GM19455 (cell line): ENCODE data around the gene PRSS56.
"Not testable (repeated sequence)": the region's sequence is repeated elsewhere in the genome, so short reads cannot be mapped to it uniquely, and the experiment has no call there.

Experiments used
- ATAC-seq: cut with Tn5 transposase; IDR thresholded peaks from one replicate; pipeline ENCODE4 v1.9.1; 2021; ENCODE audit not compliant: unreplicated experiment

PRSS56 gene

DNA sequence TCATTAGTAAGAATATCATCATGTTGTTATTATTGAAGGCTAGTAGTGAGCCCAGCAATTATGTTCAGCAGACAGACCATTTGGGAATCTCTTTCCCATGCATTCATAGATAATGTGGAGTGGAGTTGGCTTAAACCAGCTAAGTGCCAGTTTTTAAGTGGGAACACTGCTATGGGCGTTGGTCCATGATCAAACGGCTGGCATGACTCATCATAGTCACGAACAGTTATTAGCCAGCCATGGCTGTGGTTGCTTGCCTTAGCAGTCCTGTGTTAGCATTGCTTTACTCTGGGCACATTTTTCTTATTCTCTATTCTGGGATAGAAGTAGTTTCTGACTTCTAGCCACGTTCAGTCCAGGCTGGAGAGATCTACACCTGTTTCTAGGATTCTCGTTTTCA, 48.0 kb downstream of the PRSS56 start:
- no peak for ATAC-seq

DNA sequence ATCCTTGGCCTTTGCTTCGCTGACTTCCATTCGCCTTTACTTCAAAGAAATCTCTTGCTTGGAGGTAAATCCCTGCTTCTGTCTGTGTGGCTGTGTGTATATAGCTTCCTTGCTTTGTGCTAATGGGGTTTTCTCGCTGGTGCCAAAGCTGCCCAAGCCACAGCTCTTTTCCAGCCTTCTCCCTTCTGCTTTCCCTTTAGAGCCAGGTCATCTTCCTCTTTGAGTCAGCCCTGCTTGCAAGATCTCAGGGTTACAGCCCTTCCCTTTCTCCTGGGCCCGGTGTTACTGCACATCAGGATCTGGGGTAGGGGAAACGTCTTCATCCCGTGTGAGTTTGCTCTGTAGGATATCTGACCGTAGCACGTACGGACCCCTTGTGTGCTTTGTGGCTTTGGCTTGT, 49.4 kb downstream of the PRSS56 start:
- ATAC-seq = no peak

DNA sequence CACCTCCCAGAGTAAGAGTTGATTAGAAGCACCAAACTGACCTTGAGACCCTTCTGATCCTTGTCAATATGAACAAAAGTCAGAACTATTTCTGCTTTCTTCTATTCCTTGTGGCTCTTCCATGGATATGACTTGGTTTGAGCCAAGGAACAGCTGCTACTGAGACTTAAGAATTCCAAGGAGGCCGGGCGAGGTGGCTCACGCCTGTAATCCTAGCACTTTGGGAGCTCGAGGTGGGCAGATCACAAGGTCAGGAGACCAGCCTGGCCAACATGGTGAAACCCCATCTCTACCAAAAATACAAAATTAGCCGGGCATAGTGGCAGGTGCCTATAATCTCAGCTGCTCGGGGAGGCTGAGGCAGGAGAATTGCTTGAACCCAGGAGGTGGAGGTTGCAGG, 50.3 kb downstream of the PRSS56 start:
- not testable (repeated sequence) for ATAC-seq

DNA sequence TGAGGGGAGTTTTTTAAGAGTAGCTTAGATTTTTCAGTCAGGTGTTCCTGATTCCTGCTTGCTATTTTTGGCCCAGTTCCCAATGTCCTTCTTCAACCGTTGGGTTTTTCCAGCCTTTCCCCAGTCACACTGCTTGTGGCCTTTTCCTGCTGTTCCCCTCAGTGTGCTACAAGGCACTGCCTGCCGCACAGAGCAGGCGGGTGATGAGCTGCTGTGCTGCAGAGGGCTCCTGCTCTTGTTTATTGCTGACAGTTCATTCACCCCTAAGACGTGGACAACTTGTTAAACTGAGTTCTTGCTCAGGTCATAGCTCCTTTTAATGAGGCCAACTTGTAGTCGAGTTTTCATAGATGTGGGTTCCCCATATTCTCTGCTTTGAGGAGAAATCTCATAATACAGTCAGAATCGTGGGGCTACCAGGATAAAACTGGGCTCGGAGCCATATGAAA, 50.9 kb downstream of the PRSS56 start:
- ATAC-seq = no peak

DNA sequence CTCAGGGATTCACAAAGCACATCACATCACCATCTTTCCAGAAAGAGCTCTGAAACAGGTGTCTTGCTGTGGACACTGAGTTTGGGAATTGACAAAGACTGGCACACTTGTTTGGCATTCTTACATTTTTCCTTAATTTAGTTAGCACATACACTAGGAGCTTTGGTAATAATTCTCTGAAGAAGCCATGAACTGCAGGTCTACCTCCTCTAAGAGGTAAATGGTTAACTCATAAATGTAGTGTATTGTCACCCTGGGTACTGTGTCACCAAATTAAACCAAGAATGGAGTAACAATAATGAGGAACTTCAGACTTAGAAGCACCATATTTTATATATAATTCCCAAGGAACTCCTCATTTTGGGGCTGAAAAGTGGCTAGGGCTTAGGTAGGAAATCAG, 52.9 kb downstream of the PRSS56 start:
- ATAC-seq = no peak

DNA sequence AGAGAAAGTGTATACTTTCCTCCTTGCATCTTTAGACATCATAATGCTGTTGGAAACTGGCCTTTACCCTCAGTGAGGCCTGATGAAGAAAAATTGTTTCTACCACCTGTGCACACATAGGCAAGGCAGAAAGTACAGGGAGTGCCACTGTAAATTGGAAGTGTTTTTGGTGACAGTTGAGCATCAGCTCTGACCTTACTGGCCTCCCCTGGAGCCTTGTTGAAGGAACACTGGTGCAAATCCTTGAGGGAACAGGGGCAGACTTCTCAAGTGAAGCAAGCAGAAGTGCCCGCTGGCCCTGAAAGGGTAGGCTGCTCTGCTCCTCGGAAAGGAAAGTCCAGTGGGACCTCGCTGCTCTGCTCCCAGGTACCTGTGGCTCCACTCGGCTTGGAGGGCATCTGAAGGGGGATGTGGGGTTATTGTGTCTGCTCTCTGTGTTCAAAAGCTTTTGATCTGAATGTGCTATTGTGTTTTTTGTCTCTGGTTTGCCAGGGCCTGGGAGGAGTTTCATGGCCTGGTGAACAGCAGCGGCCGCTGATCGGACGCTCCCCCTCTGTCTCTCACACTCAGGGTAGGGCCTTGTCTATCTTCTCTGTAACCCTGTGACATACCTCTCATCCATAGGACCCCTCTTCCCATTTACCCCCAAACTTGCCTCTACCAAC, 53.7 kb downstream of the PRSS56 start:
- ATAC-seq = no peak

DNA sequence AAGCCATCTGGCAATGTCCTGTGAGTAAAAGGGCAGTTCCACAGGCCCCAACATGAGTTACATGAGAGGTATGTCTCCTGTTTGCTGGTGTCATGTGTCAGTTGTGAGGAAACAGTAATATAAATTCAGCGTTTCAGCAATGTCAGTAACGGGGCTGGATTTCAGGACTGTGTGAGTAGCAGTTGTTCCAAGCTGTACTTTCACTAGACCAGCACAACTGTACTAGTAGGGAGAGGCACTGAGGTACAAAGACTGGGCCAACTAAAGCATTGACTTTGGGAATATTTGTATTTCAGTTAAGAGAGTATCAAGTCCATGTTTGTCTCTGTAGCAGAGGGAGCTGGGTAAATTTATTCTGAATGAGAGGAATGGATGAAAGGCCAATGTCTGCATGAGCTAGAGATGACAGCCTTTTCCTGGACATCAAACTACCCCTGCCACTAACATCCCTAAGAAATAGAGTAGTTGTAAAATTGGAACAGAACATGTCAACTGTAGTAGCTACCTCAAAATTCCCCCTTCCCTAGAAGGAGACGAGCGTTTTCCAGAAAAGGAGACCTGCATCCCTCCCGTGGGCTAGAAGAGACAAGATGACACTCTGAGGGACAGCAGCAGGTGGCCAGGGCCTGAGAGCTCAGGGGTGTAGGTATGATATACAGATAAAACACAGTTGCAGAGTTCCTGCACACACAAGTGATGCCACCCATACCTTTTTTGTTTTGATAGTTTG, 54.7 kb downstream of the PRSS56 start:
- no peak for ATAC-seq
